HepG2 (cell line): ENCODE measurements around the gene CYRIA. TPM values are rescaled to one million over a fixed set of nuclear protein-coding genes. Genes with fewer than 3 reads are reported as not detected.

ENCODE experiments used
- ATAC-seq: fragments of 200-7000 bp; cut with Tn5 transposase; 3 replicates; pipeline ENCODE4 v1.9.1; 2020; ENCODE audit warnings: mild to moderate bottlenecking, moderate library complexity
- BruUV-seq: library from RNA; stranded (reverse); fragments of 400-500 nt; replicated peaks from 2 replicates; lab custom pipeline; 2021; lab: Mats Ljungman, UMichigan
- CTCF ChIA-PET: fragments of 300-600 bp; formaldehyde crosslinking; extraction: SDS; loops from one replicate; lab custom pipeline; 2021; ENCODE audit warnings: low total read pairs, inconsistent platforms, low intra/inter-chr PET ratio; lab: Yijun Ruan, JAX
- POLR2A ChIA-PET: fragments of 350-600 bp; sonication (Branson Sonifier 250); formaldehyde crosslinking; loops from one replicate; lab custom pipeline; 2020; ENCODE audit warnings: antibody characterized with exemption, inconsistent platforms; lab: Yijun Ruan, JAX
- DNase-seq: peaks from one replicate; pipeline ENCODE4 v3.0.0-alpha.2; 2015; ENCODE audit warnings: low spot score
- FAIRE-seq: peaks from 3 replicates; lab custom pipeline; 2011; peaks lifted over from hg19 to GRCh38; lab: Jason Lieb, UNC
- H2AFZ ChIP-seq: one replicate; pipeline ENCODE4 v1.6.1; 2011; ENCODE audit warnings: low read length, inconsistent platforms
- H3K27ac ChIP-seq: fragments of 300-600 bp; 3 replicates; pipeline ENCODE4 v1.8.0; 2011; ENCODE audit warnings: mixed run types, mild to moderate bottlenecking, mixed read lengths, low read length, inconsistent platforms; ENCODE audit not compliant: insufficient read depth; ENCODE audit errors: extremely low read length
- H3K27me3 ChIP-seq, 2 experiments: fragments of 200-600 bp in 1 of 2; 2 replicates in 1 of 2; 3 replicates in 1 of 2; pipeline versions ENCODE4 v1.6.0 to v1.8.0; 2011; ENCODE audit warnings: low read length in 2 of 2, mild to moderate bottlenecking in 2 of 2, moderate library complexity in 2 of 2, inconsistent platforms in 1 of 2; ENCODE audit not compliant: insufficient read depth in 2 of 2, control insufficient read depth in 1 of 2
- H3K36me3 ChIP-seq, 2 experiments: fragments of 200-600 bp in 1 of 2; replicated peaks in 1 of 2; 2 replicates in 1 of 2; 3 replicates in 1 of 2; pipeline versions ENCODE4 v1.5.1 to v1.8.0; 2011; ENCODE audit warnings: low read length in 2 of 2, inconsistent platforms in 1 of 2; ENCODE audit not compliant: insufficient read depth in 2 of 2, control insufficient read depth in 1 of 2
- H3K4me1 ChIP-seq: 2 replicates; pipeline ENCODE4 v1.5.1; 2012; ENCODE audit warnings: low read length, inconsistent platforms; ENCODE audit not compliant: insufficient read depth
- H3K4me2 ChIP-seq: 2 replicates; pipeline ENCODE4 v1.6.0; 2011; ENCODE audit warnings: low read depth, low read length, inconsistent platforms
- H3K4me3 ChIP-seq, 3 experiments: fragments of 200-600 bp in 1 of 3; sonication (generic), shearing (Covaris generic) in 1 of 3; replicated peaks in 1 of 3; 2 replicates each; pipeline ENCODE4 v1.5.1; 2011 to 2016; ENCODE audit warnings: low read length in 3 of 3, inconsistent platforms in 2 of 3, low read depth in 2 of 3, mild to moderate bottlenecking in 2 of 3, control low read depth in 1 of 3, mixed read lengths in 1 of 3; ENCODE audit not compliant: insufficient read depth in 1 of 3
- H3K79me2 ChIP-seq: one replicate; pipeline ENCODE4 v1.6.1; 2011; ENCODE audit warnings: low read length, inconsistent platforms; ENCODE audit not compliant: insufficient read depth
- H3K9ac ChIP-seq: 2 replicates; pipeline ENCODE4 v1.6.0; 2011; ENCODE audit warnings: mild to moderate bottlenecking, low read depth, low read length, inconsistent platforms; ENCODE audit not compliant: insufficient read depth
- H3K9me3 ChIP-seq: 2 replicates; pipeline ENCODE4 v1.5.1; 2012; ENCODE audit warnings: mild to moderate bottlenecking, low read length
- H4K20me1 ChIP-seq: 2 replicates; pipeline ENCODE4 v1.6.0; 2011; ENCODE audit warnings: inconsistent platforms, mild to moderate bottlenecking, low read length, moderate library complexity; ENCODE audit not compliant: insufficient read depth
- CBFB ChIP-seq: sonication (generic); formaldehyde crosslinking; IDR thresholded peaks from 2 replicates; pipeline ENCODE4 v1.4.0; 2020; ENCODE audit warnings: missing genetic modification reagents
- DBP ChIP-seq: sonication (generic); formaldehyde crosslinking; IDR thresholded peaks from 2 replicates; pipeline ENCODE4 v1.4.0; 2020; ENCODE audit warnings: missing genetic modification reagents; ENCODE audit errors: not compliant biosample characterization
- E2F5 ChIP-seq: sonication (generic); formaldehyde crosslinking; conservative IDR thresholded peaks from 2 replicates; pipeline ENCODE4 v1.4.0; 2020; ENCODE audit warnings: missing genetic modification reagents
- FOXO1 ChIP-seq: sonication (generic); formaldehyde crosslinking; IDR thresholded peaks from 2 replicates; pipeline ENCODE4 v1.4.0; 2020; ENCODE audit warnings: missing genetic modification reagents
- HNRNPL ChIP-seq: fragments of 200-400 bp; formaldehyde crosslinking; IDR thresholded peaks from 2 replicates; pipeline ENCODE4 v1.6.1; 2017; ENCODE audit warnings: mild to moderate bottlenecking, low read depth, low read length
- MIER3 ChIP-seq: IDR thresholded peaks from 2 replicates; pipeline ENCODE4 v1.6.1; 2016; ENCODE audit warnings: missing compliant biosample characterization, borderline replicate concordance
- NR0B2 ChIP-seq: sonication (generic); formaldehyde crosslinking; IDR thresholded peaks from 2 replicates; pipeline ENCODE4 v1.4.0; 2020; ENCODE audit warnings: mild to moderate bottlenecking, missing genetic modification reagents
- POLR2AphosphoS5 ChIP-seq: IDR thresholded peaks from 2 replicates; pipeline ENCODE4 v1.6.1; 2012; ENCODE audit warnings: low read depth, low read length
- TP53 ChIP-seq: sonication (generic); formaldehyde crosslinking; conservative IDR thresholded peaks from 2 replicates; pipeline ENCODE4 v1.4.0; 2020; ENCODE audit warnings: missing genetic modification reagents
- TRAFD1 ChIP-seq: sonication (generic); formaldehyde crosslinking; IDR thresholded peaks from 2 replicates; pipeline ENCODE4 v1.5.1; 2020; ENCODE audit warnings: missing genetic modification reagents, mild to moderate bottlenecking, borderline replicate concordance
- ZC3H4 ChIP-seq: sonication (generic); formaldehyde crosslinking; IDR thresholded peaks from 2 replicates; pipeline ENCODE4 v1.4.0; 2020; ENCODE audit warnings: missing genetic modification reagents, borderline replicate concordance
- ZNF276 ChIP-seq: sonication (generic); formaldehyde crosslinking; IDR thresholded peaks from 2 replicates; pipeline ENCODE4 v1.4.0; 2020; ENCODE audit warnings: mild to moderate bottlenecking, low read depth, missing genetic modification reagents
- ZNF296 ChIP-seq: sonication (generic); formaldehyde crosslinking; conservative IDR thresholded peaks from 2 replicates; pipeline ENCODE4 v1.5.0; 2020; ENCODE audit warnings: mild to moderate bottlenecking, missing genetic modification reagents
- ZNF441 ChIP-seq: sonication (generic); formaldehyde crosslinking; IDR thresholded peaks from 2 replicates; pipeline ENCODE4 v1.7.0; 2021; ENCODE audit warnings: missing genetic modification reagents, borderline replicate concordance
- WGBS: methylation state at CpG from one replicate; pipeline ENCODE4 v1.1.6; 2017; ENCODE audit warnings: low lambda C conversion rate; 5-methylcytosine and 5-hydroxymethylcytosine counted together
- in situ Hi-C: cut with HindIII; loops from 2 replicates; pipeline ENCODE4 v1.10.0; 2017; ENCODE audit warnings: low pct_unique_long_range_greater_than_20kb; ENCODE audit not compliant: extremely low pct_ligation_motif_present
- intact Hi-C: fragments of 100-400 bp; cut with micrococcal nuclease; formaldehyde crosslinking; loops from one replicate; pipeline ENCODE4 v1.10.0; 2022; ENCODE audit not compliant: unreplicated experiment
- polyA plus RNA-seq, 8 experiments: library from polyadenylated mRNA; depleted of rRNA in 3 of 8; stranded (reverse) in 7 of 8; unstranded in 1 of 8; fragments of >200 nt; fragmentation: Illumina TruSeq in 4 of 8; extraction: Trizol in 4 of 8; gene quantifications; 2 replicates each; pipeline versions ENCODE4 v1.2.1 to v1.2.3, GENCODE V29; 2011 to 2016; ENCODE audit warnings: low read depth in 4 of 8, missing spikeins in 1 of 8, mixed read lengths in 1 of 8; ENCODE audit not compliant: insufficient read depth in 1 of 8
- total RNA-seq, 5 experiments: library from RNA; depleted of rRNA; stranded (reverse); fragments of >200 nt; fragmentation: Illumina TruSeq; extraction: Trizol; gene quantifications; 2 replicates each; pipeline ENCODE4 v1.2.3, GENCODE V29; 2016; ENCODE audit warnings: low read depth in 1 of 5

The CYRIA gene
- total and polyA plus RNA-seq, 2 of the 13 experiments (the other 11 are each of a cell fraction or from before 2014, with no cell fraction given): 0.09 TPM; not detected in 1

GRCh38 chr2:16642088-16642487 is 23.5 kb downstream of the CYRIA start:
- in situ Hi-C loops: no loop called here
- no peak overlapping the region for H3K27ac ChIP-seq
- FAIRE-seq (no peak), DNase-seq (no peak), ATAC-seq (no peak)
- H3K36me3 ChIP-seq: no peaks in the 10 kb centered on the region
- no peaks in the 10 kb centered on the region for H3K79me2 ChIP-seq
- intact Hi-C loops: no loop called here
- H3K9me3 ChIP-seq: no peaks in the 10 kb centered on the region
- H3K9ac ChIP-seq: no peak overlapping the region
- POLR2A ChIA-PET: no interaction called here
- H3K4me1 ChIP-seq: no peaks in the 10 kb centered on the region
- no peaks in the 10 kb centered on the region for H4K20me1 ChIP-seq
- H2AFZ ChIP-seq: no peak overlapping the region
- no peaks in the 10 kb centered on the region for H3K27me3 ChIP-seq
- TF ChIP-seq ZNF276 (CRISPR knock-in tag) (no peak), TP53 (CRISPR knock-in tag) (no peak), TRAFD1 (CRISPR knock-in tag) (no peak), FOXO1 (CRISPR knock-in tag) (no peak), NR0B2 (CRISPR knock-in tag) (no peak), ZC3H4 (CRISPR knock-in tag) (no peak), ZNF296 (CRISPR knock-in tag) (no peak), E2F5 (CRISPR knock-in tag) (no peak), HNRNPL (no peak), POLR2AphosphoS5 (no peak), DBP (CRISPR knock-in tag) (no peak), MIER3 (CRISPR knock-in tag) (no peak), CBFB (CRISPR knock-in tag) (no peak), ZNF441 (CRISPR knock-in tag) (no peak)
- H3K4me3 ChIP-seq: no peak overlapping the region
- BruUV-seq: no TSS peak
- WGBS: 35% methylated on average over 3 of the region's 3 CpGs
- CTCF ChIA-PET: no interaction called here
- H3K4me2 ChIP-seq: no peak overlapping the region
